ENCODE measurements around the gene YY1AP1. TPM values are rescaled to one million over a fixed set of nuclear protein-coding genes. Genes with fewer than 3 reads are reported as not detected.

Gene YY1AP1
- total RNA-seq, 1 experiment from 2014 or later: 57.5 TPM

- H2AFZ ChIP-seq (ENCODE audit: low read length): no peak overlapping the region
- no peak overlapping the region for H3K4me2 ChIP-seq (ENCODE audit: insufficient read depth, insufficient read length, low read length)
These were observed 43.5 kb downstream of the YY1AP1 start for GRCh38 chr1:155645034-155645598.

More at GRCh38 chr1:155645034-155645598, 43.5 kb downstream of the YY1AP1 start:
- H2BK5ac ChIP-seq (ENCODE audit: insufficient read length, low read length): no peak overlapping the region
- Mint-ChIP-seq H3K9me3 (peaks cover 32 to 39% of the 10 kb centered on the region in 2 experiments), H3K4me3 (no peak overlapping the region), H3K27me3 (ENCODE audit: low read depth) (peaks cover 4% of the 10 kb centered on the region), H3K36me3 (ENCODE audit: insufficient read depth in 1 of 3, low read depth in 3 of 3) (peaks cover 18 to 32% (median 21%) of the 10 kb centered on the region in 3 experiments), H3K27ac (peak overlapping the region in 1 of 3 experiments; percentile 2; a peak in 1 of 7 replicates), H3K4me1 (peaks cover 4 to 14% of the 10 kb centered on the region in 2 experiments)
- H4K91ac ChIP-seq (ENCODE audit: insufficient read length, low read depth, low read length): no peak overlapping the region
- H3T11ph ChIP-seq (ENCODE audit: low read length): no peak overlapping the region
- no peak overlapping the region for H4K8ac ChIP-seq (replicated peaks; ENCODE audit: insufficient read length, low read depth, low read length)
- no peak overlapping the region for H3K4ac ChIP-seq (ENCODE audit: low read depth, low read length)
- H3K79me2 ChIP-seq (ENCODE audit: insufficient read depth, low read length): no peaks in the 10 kb centered on the region
- H3K23ac ChIP-seq (ENCODE audit: insufficient read length, low read depth, low read length): no peak overlapping the region
- no peak overlapping the region for H2AK5ac ChIP-seq (ENCODE audit: insufficient read length, low read length)
- H3K4me1 ChIP-seq (ENCODE audit: insufficient read depth, low read length): no peaks in the 10 kb centered on the region
- H3K14ac ChIP-seq (ENCODE audit: insufficient read depth, low read length): no peak overlapping the region
- H3K18ac ChIP-seq (ENCODE audit: insufficient read length, low read depth, low read length): no peak overlapping the region
- H2BK20ac ChIP-seq (ENCODE audit: low read depth, low read length, poor library complexity, severe bottlenecking): no peak overlapping the region
- no peak overlapping the region for H2BK120ac ChIP-seq (ENCODE audit: low read depth, low read length, poor library complexity, severe bottlenecking)
- no peaks in the 10 kb centered on the region for H3K27me3 ChIP-seq (ENCODE audit: insufficient read depth, low read length)
- H3K23me2 ChIP-seq (ENCODE audit: insufficient read length, low read depth, low read length, poor library complexity, severe bottlenecking): no peaks in the 10 kb centered on the region
- no peaks in the 10 kb centered on the region for H3K79me1 ChIP-seq (ENCODE audit: insufficient read depth, low read depth, low read length, poor library complexity, severe bottlenecking)
- H4K5ac ChIP-seq (ENCODE audit: insufficient read length, low read depth, low read length): no peak overlapping the region
- no peak overlapping the region for H3K27ac ChIP-seq (ENCODE audit: insufficient read length, low read depth, low read length)
- no peak for DNase-seq
- no peak overlapping the region for H2BK12ac ChIP-seq (ENCODE audit: insufficient read length, low read depth, low read length)
- WGBS (ENCODE audit: extremely low coverage, insufficient read length, low lambda C conversion rate): no CpG with 5 or more reads among the region's 4 CpGs
- H3K9ac ChIP-seq (ENCODE audit: extremely low read depth, insufficient read length, low read length): no peak overlapping the region
- H4K20me1 ChIP-seq (ENCODE audit: control insufficient read depth, insufficient read depth, insufficient read length): no peaks in the 10 kb centered on the region
- H3K56ac ChIP-seq (ENCODE audit: insufficient read length, low read depth, low read length): no peak overlapping the region
- H3K9me3 ChIP-seq (ENCODE audit: control insufficient read depth, low read depth, low read length): peaks cover 24% of the 10 kb centered on the region
- no peak overlapping the region for H2BK15ac ChIP-seq (ENCODE audit: low read depth, low read length)
- no peak for TF ChIP-seq CTCF (conservative IDR thresholded peaks at IDR 0.05)

All from H9 (cell line).